ENCODE results near the gene NFIA.

- TF ChIP-seq CTCF (IDR thresholded peaks at IDR 0.05) (no peak), EP300 (IDR thresholded peaks at IDR 0.05) (no peak)
Observed at GRCh38 chr1:61472876-61473275, 390.5 kb downstream of the NFIA start.

Measured in esophagus muscularis mucosa (tissue), 3 donors.